Peyer's patch (tissue), 4 donors: ENCODE results near the gene CRIM1.

Source experiments
- POLR2A ChIP-seq, 2 donors: fragments of 450-650 bp; IDR thresholded peaks; one replicate each; pipeline ENCODE4 v1.5.1; 2017; ENCODE audit warnings: antibody characterized with exemption in 2 of 2, mild to moderate bottlenecking in 2 of 2, moderate library complexity in 2 of 2
- TF ChIP-seq, protein P1 (sequence below), 6 experiments: fragments of 450-650 bp in 4 of 6; fragments of 200-600 bp in 2 of 6; sonication (generic) in 1 of 6; IDR thresholded peaks; one replicate each; pipeline ENCODE4 v1.5.1; 2017 to 2019; ENCODE audit warnings: antibody characterized with exemption in 6 of 6, mild to moderate bottlenecking in 3 of 6, moderate library complexity in 1 of 6

DNA sequence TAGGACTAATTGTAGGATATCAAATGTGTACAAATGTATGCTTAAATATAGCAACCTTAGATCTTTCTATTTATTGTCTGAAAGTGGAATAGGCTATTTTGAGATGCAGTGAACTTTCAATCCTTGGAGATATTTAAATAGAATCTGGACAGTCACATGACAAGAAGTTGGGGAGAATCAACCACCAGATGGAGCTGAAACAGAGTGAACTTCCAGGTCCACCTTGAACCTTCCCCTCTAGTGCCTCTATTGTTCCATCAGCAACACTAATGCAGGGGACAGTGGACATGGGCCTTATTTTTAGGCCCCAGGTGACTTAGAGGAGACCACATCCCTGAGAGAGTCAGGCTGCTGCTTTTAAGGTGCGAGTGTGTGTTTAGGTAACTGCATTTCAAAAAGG lies 37.0 kb upstream of the CRIM1 start:
- TF ChIP-seq, protein P1, sequence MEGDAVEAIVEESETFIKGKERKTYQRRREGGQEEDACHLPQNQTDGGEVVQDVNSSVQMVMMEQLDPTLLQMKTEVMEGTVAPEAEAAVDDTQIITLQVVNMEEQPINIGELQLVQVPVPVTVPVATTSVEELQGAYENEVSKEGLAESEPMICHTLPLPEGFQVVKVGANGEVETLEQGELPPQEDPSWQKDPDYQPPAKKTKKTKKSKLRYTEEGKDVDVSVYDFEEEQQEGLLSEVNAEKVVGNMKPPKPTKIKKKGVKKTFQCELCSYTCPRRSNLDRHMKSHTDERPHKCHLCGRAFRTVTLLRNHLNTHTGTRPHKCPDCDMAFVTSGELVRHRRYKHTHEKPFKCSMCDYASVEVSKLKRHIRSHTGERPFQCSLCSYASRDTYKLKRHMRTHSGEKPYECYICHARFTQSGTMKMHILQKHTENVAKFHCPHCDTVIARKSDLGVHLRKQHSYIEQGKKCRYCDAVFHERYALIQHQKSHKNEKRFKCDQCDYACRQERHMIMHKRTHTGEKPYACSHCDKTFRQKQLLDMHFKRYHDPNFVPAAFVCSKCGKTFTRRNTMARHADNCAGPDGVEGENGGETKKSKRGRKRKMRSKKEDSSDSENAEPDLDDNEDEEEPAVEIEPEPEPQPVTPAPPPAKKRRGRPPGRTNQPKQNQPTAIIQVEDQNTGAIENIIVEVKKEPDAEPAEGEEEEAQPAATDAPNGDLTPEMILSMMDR (IDR thresholded peaks at IDR 0.05) = no peak
- no peak for TF ChIP-seq POLR2A (IDR thresholded peaks at IDR 0.05)
